Measurements from ENCODE around the gene CHRNB2.

DNA sequence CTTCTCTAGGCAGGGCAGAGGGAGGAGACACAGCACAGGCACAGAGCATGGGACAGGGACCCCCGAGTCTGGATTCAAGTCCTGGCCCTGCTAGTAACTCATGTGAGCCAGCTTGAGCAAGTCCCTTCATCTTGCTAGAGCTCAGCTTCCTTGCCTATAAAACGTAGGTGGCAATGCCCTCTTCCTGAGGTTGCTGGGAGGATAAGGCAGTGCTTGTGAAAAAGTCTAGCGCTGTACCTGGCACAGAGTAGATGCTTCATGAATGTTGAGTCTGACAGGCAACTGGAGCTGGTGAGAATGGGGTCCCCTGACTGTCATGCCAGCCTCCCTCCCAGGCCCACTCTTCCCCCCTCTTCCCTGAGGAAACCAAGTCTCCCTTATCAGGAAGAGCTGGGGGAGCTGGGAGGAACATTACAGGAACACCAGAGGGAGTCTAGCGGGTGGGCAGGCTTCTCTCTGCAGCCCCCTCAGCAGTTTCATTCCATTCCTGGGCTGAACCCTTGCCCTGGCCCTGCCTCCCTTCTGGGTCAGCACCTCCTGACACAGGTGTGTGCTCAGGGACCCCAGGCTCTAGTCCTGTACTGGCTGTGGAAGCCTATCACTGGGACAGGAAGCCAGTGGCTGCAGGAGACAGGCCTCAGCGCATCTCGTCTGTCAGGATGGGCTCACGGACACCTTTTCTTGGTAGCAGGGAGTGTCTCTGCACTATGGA is 9.9 kb downstream of the CHRNB2 start:
- TF ChIP-seq CTCF (IDR thresholded peaks at IDR 0.05) (no peak), EZH2 (IDR thresholded peaks at IDR 0.05; ENCODE audit: borderline replicate concordance, insufficient read depth, low read depth, low read length, poor library complexity, severe bottlenecking) (no peak)

Measured in B cell (primary cell).